ENCODE results near the gene SLCO1C1.
"Not testable (repeated sequence)": the region's sequence is repeated elsewhere in the genome, so short reads cannot be mapped to it uniquely, and the experiment has no call there.

The SLCO1C1 gene, protein sequence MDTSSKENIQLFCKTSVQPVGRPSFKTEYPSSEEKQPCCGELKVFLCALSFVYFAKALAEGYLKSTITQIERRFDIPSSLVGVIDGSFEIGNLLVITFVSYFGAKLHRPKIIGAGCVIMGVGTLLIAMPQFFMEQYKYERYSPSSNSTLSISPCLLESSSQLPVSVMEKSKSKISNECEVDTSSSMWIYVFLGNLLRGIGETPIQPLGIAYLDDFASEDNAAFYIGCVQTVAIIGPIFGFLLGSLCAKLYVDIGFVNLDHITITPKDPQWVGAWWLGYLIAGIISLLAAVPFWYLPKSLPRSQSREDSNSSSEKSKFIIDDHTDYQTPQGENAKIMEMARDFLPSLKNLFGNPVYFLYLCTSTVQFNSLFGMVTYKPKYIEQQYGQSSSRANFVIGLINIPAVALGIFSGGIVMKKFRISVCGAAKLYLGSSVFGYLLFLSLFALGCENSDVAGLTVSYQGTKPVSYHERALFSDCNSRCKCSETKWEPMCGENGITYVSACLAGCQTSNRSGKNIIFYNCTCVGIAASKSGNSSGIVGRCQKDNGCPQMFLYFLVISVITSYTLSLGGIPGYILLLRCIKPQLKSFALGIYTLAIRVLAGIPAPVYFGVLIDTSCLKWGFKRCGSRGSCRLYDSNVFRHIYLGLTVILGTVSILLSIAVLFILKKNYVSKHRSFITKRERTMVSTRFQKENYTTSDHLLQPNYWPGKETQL

DNA sequence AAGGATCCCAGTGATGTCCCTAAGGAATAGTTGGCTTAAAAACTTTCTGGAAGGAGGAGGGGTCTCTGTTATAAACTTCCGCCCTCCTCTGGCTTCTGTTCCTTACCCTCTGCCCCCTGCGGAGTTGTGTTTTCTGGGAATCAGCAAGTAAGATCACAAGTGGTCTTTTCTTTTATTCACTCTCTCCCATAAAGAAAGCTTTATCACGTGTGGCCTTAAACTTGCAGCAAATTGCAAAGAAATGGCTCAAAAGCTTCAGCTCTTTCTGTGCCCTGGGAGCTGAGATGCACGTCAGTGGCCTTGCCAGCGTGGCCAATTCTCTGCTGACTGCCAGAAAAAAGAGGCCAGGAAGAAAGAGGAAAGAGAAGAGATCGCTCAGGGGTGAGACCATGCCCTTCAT lies at the start of gene SLCO1C1:
SLCO1C1 (plus strand) TSS at position 101 of the 400 bp plus-strand sequence. CDS start 4,245 bp downstream, outside the sequence.
- DNase-seq (ENCODE audit: low spot score) = no peak
- no peak for FAIRE-seq

DNA sequence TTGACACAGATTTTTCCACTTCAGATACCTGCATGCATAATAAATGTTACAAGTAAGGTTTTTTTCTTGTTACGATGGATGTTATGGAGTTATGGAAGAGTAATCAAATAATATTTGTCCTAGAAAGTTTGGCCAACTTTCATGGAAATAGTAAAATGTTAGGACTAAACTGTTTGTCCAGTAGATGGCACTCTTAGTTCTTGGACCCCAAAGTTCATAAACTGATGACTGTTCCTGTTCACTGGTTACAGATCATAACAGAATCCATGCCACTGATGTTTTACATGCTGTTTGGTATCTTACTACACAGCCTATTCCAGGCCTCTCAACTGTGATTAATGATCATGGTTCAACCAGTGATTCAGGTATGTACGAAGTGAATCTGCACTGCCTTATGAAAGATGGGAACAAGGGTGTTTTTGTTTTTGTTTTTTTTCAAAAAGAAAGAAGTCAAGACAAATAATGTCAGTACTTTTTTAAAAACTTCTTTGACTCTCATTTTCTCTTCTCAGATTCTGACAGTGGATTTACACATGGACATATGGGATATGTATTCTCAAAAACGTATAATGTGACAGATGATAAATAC lies 48.8 kb upstream of the SLCO1C1 start:
- FAIRE-seq (peak; percentile 65), DNase-seq (ENCODE audit: low spot score) (peak; percentile 35)

DNA sequence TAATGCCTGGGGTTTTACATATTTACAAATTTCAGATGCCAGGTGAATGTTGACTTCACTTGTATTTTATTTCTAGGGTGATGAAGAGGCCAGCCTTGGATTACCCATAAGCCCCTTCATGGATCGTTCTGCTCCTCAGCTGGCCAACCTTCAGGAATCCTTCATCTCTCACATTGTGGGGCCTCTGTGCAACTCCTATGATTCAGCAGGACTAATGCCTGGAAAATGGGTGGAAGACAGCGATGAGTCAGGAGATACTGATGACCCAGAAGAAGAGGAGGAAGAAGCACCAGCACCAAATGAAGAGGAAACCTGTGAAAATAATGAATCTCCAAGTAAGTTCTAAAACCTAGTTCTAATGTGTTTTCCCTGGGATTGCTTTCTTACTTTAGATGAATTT lies 41.3 kb upstream of the SLCO1C1 start:
- DNase-seq (ENCODE audit: low spot score) (peak; percentile 7), FAIRE-seq (no peak)

DNA sequence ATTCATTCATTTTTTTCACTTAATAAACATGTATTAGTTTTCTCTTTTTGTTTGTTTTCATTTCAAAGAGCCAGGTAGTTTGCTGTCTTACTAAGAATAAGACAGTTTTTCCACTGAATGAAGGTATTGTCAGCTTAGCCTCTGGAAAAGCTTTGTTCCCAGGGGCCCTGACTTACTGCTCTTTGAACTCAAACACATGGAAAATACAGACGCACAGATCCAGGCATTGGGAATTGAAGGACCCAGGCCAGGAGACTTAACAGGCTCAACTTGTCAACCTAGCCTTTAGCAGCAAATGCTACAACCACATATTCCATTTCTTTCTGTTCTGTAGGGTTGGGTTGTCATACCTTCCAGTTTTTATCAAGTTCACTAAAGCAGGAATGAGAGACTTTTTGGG lies 38.5 kb upstream of the SLCO1C1 start:
- FAIRE-seq (no peak), DNase-seq (ENCODE audit: low spot score) (no peak)

DNA sequence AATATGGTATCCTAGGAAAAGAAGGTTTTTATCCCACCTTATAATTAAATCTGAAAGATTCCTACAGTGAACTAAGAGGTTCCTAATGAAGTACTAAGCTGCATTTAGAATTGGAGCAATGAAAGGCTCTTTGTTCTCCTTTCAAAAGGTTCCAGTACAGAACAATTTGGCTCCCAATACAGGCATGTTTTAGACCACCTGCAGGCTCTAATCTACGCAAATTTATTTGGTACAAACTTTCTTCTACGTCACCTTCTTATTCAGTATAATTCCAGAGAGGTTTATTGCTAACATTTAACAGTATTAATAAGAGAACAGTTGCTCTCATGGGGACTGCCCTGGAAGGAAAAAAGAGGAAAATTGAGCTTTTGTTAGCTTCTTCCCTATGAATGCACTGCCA lies 37.6 kb upstream of the SLCO1C1 start:
- FAIRE-seq (no peak), DNase-seq (ENCODE audit: low spot score) (no peak)

DNA sequence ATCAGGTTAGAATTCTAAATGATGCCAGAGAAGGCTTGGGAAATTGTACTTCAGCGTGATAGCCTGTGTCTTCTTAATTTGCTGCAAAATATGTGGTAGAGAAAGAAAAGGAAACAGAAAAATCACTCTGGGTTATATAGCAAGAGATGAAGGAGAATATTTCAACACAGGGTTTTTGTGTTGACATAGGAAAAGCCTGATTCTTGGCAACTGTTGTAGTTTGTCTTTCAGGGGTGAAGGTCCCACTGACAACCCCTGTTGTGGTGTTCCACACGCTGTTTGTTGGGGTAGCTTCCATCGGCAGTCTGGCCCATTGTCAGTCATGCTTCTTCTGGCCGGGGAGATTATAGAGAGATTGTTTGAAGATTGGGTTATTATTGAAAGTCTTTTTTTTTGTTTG lies 13.8 kb upstream of the SLCO1C1 start:
- DNase-seq (ENCODE audit: low spot score) = no peak
- FAIRE-seq = no peak

DNA sequence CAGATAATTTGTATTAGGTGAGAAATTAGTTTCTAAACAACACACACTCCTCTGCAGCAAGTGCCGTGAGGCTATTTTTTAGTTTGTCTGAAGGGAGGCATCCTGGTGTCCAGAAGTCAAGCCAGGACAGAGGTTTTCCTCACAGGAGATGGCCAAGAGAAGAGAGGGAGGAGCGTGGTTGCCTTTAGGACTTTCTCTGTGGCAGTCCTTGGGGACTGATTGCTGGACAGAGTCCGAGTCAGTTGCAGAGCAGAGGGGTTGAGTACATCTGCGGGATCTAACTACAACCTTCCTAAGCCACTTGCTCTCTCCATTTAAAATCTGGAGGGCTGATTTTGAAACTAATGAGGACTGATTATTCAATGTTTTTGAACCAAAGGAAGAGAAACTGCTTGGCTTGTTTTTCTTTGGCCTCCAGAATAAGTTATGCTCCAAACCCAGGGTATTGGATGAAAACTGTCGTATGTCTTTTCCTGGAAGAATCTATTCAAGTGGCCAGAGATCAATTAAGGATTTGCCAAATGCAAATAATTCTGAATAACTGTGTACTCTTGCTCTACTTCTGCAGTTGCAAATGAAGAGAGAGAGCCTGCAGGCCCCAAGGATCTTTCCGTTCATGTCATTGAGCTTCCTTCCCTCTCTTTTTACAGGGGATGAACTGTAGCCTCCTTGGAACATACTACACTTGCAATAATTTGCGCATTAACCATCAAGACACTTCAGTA lies 1.2 kb downstream of the SLCO1C1 start:
- no peak for DNase-seq (ENCODE audit: low spot score)
- FAIRE-seq = no peak

DNA sequence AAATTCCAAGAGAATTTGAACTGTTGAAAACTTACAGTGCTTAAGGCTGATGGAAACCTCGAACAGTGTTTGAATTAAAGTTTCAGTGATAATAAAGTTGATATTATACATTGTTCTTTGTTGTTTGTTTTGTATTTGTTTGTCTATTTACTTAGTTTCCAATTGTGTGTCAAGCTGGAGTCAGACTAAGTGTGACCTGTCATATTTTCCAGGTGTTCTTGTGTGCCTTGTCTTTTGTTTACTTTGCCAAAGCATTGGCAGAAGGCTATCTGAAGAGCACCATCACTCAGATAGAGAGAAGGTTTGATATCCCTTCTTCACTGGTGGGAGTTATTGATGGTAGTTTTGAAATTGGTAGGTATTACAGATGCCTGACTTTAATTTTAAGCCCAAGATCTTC lies 6.0 kb downstream of the SLCO1C1 start:
- DNase-seq (ENCODE audit: low spot score) (no peak), FAIRE-seq (no peak)

DNA sequence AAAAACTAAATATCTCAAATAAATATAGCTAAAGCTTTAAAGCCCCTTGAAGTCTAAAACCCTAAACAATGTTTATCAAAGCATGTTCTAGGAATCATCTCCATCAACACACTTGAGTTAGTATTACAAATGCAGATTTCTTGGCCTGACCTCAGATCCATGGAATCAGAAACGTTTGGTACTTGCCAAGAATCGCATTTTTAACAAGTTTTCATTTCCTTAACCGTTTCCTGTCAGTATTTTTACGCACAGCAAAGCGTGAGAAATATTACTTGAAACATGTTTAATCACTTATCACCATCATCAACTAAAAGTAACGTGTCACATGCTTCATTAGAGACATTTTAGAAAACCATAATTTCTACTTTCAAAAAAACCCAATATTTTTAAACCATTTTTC lies 9.7 kb downstream of the SLCO1C1 start:
- DNase-seq (ENCODE audit: low spot score) = no peak
- FAIRE-seq = no peak

DNA sequence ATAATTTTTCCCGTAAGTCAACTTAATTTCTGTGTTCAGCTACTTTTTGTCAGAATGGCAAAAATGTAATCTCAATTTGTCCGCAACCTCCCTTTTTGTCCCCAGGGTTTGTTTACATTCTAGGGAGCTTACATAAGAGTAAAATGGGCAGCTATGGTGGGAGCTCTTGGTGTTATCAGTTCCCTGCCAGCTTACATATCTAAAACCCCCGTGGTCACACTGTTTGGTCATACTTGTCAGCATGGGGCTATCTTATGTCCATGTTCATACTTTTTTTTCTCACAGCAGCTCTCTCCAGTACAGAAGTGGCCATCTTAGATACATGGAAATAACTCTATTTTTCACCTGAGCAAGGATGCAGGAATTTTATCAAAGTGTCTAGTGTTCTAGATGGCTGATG lies 16.7 kb downstream of the SLCO1C1 start:
- no peak for DNase-seq (ENCODE audit: low spot score)
- FAIRE-seq = no peak

DNA sequence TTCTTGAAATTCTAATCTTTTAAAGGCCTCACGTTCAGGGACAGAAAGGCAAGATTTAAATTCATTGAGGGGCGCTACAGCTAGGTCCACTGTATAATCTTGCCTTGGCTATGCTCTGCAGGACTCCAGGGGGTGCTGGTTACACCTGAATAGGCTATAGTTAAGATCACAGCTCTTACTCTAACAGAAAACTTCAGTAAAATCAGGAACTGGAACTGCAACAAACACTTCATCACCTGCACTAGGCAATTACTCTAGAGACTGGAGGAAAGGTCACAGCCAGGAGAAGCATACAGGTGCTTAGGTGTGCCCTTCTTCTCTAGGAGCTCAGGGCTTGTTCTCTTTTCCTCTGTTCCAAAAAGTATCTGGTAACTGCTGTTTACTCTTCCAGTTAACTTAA lies 20.9 kb downstream of the SLCO1C1 start:
- DNase-seq (ENCODE audit: low spot score) (no peak), FAIRE-seq (no peak)

DNA sequence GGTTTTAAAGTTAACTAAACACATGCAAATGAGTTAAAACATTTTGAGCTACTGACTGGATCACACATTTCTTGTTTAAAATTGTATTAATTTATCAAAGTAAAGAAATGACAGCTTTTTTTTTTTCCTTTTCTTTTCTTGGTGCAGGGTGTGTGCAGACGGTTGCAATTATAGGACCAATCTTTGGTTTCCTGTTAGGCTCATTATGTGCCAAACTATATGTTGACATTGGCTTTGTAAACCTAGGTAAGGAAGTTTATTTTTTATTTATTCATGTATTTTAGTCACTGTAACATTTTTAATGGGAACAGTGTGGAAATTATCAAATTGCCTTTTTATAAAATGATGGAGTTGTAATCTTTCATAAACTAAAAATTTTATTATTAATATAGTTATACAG lies 21.9 kb downstream of the SLCO1C1 start:
- DNase-seq (ENCODE audit: low spot score) (no peak), FAIRE-seq (no peak)

DNA sequence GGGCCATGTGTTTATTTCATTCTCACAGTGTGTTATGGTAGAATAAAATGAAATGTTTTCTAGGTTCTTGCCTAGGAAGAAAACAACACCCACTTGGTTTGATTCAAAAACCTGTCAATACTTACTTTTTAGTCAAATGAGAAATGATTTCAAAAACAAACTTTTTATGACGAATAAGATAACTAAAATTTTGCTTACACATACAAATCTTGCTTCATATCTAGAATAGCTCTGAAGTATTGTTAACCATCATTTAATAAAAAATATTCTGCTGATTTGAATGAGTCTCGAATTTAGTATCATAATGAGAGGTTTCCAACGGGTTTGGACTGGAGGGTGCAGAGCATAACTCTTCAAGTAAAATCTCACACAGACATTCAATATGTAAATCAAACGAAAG lies 23.2 kb downstream of the SLCO1C1 start:
- FAIRE-seq (no peak), DNase-seq (ENCODE audit: low spot score) (no peak)

DNA sequence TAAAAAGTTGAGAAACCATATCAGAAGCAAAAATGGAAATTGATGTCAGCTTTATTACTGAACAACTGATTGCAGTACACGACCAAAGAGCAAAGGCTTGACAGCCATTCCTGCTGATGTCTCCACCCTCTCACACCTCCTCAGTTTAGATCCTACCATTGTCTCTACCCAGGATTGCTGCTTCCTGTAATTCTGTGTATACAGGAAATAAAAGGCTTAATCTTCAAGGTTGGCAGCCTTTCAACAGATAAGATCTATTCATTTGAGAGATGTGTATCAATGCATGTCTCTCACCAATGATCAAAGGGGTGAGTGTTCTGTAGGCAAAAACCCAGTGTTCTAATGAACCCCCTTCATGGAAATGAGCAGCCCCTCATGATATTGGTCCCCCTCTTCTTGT lies 27.0 kb downstream of the SLCO1C1 start:
- no peak for DNase-seq (ENCODE audit: low spot score)
- FAIRE-seq = no peak

DNA sequence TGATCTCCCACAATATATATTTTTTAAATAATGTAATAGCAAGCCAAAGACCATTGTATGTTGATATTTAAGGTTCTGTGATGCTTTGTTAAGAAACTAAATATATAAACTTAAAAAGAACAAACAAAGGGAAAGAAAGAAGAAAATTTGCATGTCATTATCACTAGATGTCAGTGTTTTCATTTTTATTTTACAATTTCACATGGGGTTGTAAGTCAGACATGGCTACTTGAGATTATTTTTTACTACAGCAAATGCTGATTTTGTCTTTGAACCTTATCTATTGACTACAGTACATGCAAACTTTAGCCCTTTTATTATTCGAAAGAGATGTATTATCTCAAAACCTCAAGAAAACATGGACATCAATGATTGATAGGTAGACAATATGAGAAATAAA lies 36.1 kb downstream of the SLCO1C1 start:
- no peak for DNase-seq (ENCODE audit: low spot score)
- no peak for FAIRE-seq

DNA sequence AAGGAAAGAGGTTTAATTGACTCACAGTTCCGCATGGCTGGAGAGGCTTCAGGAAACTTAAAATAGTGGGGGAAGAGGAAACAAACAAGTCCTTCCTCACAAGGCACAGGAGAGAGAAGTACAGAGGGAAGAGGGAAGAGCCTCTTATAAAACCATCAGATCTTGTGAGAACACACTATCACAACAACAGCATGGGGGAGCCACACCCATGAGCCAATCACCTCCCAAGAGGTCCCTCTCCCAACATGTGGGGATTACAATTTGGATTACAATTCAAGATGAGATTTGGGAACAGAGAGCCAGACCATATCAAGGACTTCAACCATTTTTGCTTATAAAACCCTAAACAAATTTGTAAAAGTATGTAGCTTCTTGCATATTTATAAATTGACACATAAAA lies 45.8 kb downstream of the SLCO1C1 start:
- FAIRE-seq (no peak), DNase-seq (ENCODE audit: low spot score) (no peak)

DNA sequence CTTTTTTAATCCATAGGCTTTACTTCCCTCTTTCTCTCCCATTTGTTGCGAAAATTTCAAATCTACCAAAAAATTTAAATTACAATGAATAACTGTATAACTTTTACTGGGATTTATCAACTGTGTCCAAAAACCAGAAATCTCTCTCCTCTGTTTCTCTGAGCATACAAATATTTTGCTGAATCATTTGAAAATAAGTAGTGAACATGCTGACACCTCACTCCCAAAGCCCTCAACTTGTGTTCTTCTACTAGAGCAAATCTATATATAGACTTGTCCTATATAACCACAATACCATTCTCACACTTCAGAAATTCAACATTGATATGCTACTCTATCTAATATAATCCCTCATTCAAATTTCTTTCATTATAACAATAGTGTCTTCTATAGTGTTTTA lies 53.1 kb downstream of the SLCO1C1 start:
- no peak for FAIRE-seq
- DNase-seq (ENCODE audit: low spot score) = no peak

DNA sequence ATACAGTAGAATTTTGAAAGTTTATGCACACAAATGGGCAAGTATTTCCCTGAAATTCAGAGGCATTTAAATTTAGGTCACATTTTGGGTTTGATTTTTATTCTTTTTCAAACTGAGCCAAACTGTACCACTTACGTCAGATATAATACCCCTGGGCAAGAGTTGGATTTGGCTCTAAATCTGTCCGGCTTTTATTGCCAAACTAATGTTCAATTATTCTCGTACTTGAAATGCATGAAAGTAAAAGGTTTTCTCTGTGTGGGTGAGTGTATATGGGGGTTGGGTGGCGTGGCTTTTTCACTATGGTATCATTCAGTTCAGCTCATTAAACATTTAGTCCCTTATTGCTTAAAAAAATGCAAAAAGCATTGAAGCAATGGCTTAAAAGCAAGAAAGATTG lies 55.9 kb downstream of the SLCO1C1 start:
- FAIRE-seq (no peak), DNase-seq (ENCODE audit: low spot score) (no peak)

DNA sequence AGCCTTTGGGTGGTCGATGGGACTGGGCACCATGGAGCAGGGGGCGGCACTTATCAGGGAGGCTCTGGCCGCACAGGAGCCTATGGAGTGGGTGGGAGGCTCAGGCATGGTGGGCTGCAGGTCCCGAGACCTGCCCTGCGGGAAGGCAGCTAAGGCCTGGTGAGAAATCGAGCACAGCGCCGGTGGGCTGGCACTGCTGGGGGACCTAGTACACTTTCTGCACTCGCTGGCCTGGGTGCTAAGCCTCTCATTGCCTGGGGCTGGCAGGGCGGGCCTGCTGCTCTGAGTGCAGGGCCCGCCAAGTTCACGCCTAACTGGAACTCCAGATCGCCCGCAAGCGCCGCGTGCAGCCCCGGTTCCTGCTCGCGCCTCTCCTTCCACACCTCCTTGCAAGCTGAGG lies 82.3 kb downstream of the SLCO1C1 start:
- DNase-seq (ENCODE audit: low spot score) (no peak), FAIRE-seq (no peak)

DNA sequence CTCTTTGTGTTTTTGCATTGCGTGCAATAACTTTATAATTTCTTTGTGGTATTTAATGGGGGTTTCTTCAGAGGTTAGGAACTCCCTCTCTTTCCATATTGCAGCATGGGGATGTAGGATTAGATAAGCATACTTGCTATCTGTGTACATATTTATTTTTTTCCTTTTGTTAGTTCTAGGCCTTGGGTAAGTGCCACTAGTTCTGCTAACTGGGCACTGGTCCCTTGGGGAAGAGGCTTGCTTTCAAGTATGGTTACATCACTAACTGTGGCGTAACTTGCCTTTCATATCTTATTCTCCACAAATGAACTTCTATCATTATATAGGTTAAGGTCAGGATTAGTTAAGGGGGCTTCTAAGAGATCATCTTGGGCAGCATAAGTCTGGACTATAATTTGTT lies 83.8 kb downstream of the SLCO1C1 start:
- no peak for FAIRE-seq
- DNase-seq (ENCODE audit: low spot score) = no peak

DNA sequence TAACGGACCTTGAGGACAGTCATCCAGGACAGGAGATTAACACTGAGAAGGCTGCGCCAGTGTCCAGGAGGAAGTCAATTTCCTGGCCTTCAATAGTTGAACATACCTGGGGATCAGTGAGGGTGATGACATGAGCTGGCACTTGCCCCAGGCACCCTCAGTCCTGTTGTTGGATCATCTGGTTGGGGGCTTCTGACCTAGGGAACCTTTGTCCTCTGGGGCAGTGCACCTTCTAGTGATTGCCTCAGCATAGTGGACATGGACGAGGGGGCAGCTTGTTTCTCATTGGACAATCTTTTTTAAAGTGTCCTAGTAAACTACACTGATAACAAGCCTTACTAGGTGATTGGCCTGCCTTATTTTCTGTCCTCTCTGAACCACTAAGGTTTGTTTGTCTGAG lies 84.8 kb downstream of the SLCO1C1 start:
- not testable (repeated sequence) for DNase-seq (ENCODE audit: low spot score); FAIRE-seq

DNA sequence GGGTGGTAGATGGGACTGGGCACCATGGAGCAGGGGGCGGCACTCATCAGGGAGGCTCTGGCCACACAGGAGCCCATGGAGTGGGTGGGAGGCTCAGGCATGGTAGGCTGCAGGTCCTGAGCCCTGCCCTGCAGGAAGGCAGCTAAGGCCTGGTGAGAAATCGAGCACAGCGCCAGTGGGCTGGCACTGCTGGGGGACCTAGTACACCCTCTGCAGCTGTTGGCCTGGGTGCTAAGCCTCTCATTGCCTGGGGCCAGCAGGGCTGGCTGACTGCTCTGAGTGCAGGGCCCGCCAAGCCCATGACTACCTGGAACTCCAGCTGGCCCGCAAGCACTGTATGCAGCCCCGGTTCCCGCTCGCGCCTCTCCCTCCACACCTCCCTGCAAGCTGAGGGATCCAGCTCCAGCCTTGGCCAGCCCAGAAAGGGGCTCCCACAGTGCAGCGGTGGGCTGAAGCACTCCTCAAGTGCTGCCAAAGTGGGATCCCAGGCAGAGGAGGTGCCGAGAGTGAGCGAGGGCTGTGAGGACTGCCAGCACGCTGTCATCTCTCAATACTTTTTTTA lies 88.7 kb downstream of the SLCO1C1 start:
- not testable (repeated sequence) for DNase-seq (ENCODE audit: low spot score); FAIRE-seq

All from urothelium cell line (cell line).